HepG2 (cell line): Measurements from ENCODE around the gene PRKCB. TPM values are rescaled to one million over a fixed set of nuclear protein-coding genes. Genes with fewer than 3 reads are reported as not detected.

ENCODE experiments used
- ATAC-seq: fragments of 200-7000 bp; cut with Tn5 transposase; 3 replicates; pipeline ENCODE4 v1.9.1; 2020; ENCODE audit warnings: mild to moderate bottlenecking, moderate library complexity
- BruUV-seq: library from RNA; stranded (reverse); fragments of 400-500 nt; replicated peaks from 2 replicates; lab custom pipeline; 2021; lab: Mats Ljungman, UMichigan
- CTCF ChIA-PET: fragments of 300-600 bp; formaldehyde crosslinking; extraction: SDS; loops from one replicate; lab custom pipeline; 2021; ENCODE audit warnings: low total read pairs, inconsistent platforms, low intra/inter-chr PET ratio; lab: Yijun Ruan, JAX
- POLR2A ChIA-PET: fragments of 350-600 bp; sonication (Branson Sonifier 250); formaldehyde crosslinking; loops from one replicate; lab custom pipeline; 2020; ENCODE audit warnings: antibody characterized with exemption, inconsistent platforms; lab: Yijun Ruan, JAX
- DNase-seq: peaks from one replicate; pipeline ENCODE4 v3.0.0-alpha.2; 2015; ENCODE audit warnings: low spot score
- FAIRE-seq: peaks from 3 replicates; lab custom pipeline; 2011; peaks lifted over from hg19 to GRCh38; lab: Jason Lieb, UNC
- H2AFZ ChIP-seq: one replicate; pipeline ENCODE4 v1.6.1; 2011; ENCODE audit warnings: low read length, inconsistent platforms
- H3K27ac ChIP-seq: fragments of 300-600 bp; 3 replicates; pipeline ENCODE4 v1.8.0; 2011; ENCODE audit warnings: mixed run types, mild to moderate bottlenecking, mixed read lengths, low read length, inconsistent platforms; ENCODE audit not compliant: insufficient read depth; ENCODE audit errors: extremely low read length
- H3K27me3 ChIP-seq, 2 experiments: fragments of 200-600 bp in 1 of 2; 2 replicates in 1 of 2; 3 replicates in 1 of 2; pipeline versions ENCODE4 v1.6.0 to v1.8.0; 2011; ENCODE audit warnings: low read length in 2 of 2, mild to moderate bottlenecking in 2 of 2, moderate library complexity in 2 of 2, inconsistent platforms in 1 of 2; ENCODE audit not compliant: insufficient read depth in 2 of 2, control insufficient read depth in 1 of 2
- H3K36me3 ChIP-seq, 2 experiments: fragments of 200-600 bp in 1 of 2; replicated peaks in 1 of 2; 2 replicates in 1 of 2; 3 replicates in 1 of 2; pipeline versions ENCODE4 v1.5.1 to v1.8.0; 2011; ENCODE audit warnings: low read length in 2 of 2, inconsistent platforms in 1 of 2; ENCODE audit not compliant: insufficient read depth in 2 of 2, control insufficient read depth in 1 of 2
- H3K4me1 ChIP-seq: 2 replicates; pipeline ENCODE4 v1.5.1; 2012; ENCODE audit warnings: low read length, inconsistent platforms; ENCODE audit not compliant: insufficient read depth
- H3K4me2 ChIP-seq: 2 replicates; pipeline ENCODE4 v1.6.0; 2011; ENCODE audit warnings: low read depth, low read length, inconsistent platforms
- H3K4me3 ChIP-seq, 3 experiments: fragments of 200-600 bp in 1 of 3; sonication (generic), shearing (Covaris generic) in 1 of 3; replicated peaks in 1 of 3; 2 replicates each; pipeline ENCODE4 v1.5.1; 2011 to 2016; ENCODE audit warnings: low read length in 3 of 3, inconsistent platforms in 2 of 3, low read depth in 2 of 3, mild to moderate bottlenecking in 2 of 3, control low read depth in 1 of 3, mixed read lengths in 1 of 3; ENCODE audit not compliant: insufficient read depth in 1 of 3
- H3K79me2 ChIP-seq: one replicate; pipeline ENCODE4 v1.6.1; 2011; ENCODE audit warnings: low read length, inconsistent platforms; ENCODE audit not compliant: insufficient read depth
- H3K9ac ChIP-seq: 2 replicates; pipeline ENCODE4 v1.6.0; 2011; ENCODE audit warnings: mild to moderate bottlenecking, low read depth, low read length, inconsistent platforms; ENCODE audit not compliant: insufficient read depth
- H3K9me3 ChIP-seq: 2 replicates; pipeline ENCODE4 v1.5.1; 2012; ENCODE audit warnings: mild to moderate bottlenecking, low read length
- H4K20me1 ChIP-seq: 2 replicates; pipeline ENCODE4 v1.6.0; 2011; ENCODE audit warnings: inconsistent platforms, mild to moderate bottlenecking, low read length, moderate library complexity; ENCODE audit not compliant: insufficient read depth
- CC2D1A ChIP-seq: sonication (generic); formaldehyde crosslinking; IDR thresholded peaks from 2 replicates; pipeline ENCODE4 v1.8.1; 2023; ENCODE audit warnings: mild to moderate bottlenecking, missing genetic modification reagents
- CHD2 ChIP-seq: IDR thresholded peaks from 2 replicates; pipeline ENCODE4 v1.6.1; 2011; ENCODE audit warnings: low read depth, low read length, improper control_type of control experiment
- FIP1L1 ChIP-seq: fragments of 200-400 bp; formaldehyde crosslinking; IDR thresholded peaks from 2 replicates; pipeline ENCODE4 v1.6.1; 2018; ENCODE audit warnings: low read depth, mild to moderate bottlenecking, low read length, moderate library complexity, borderline replicate concordance; ENCODE audit not compliant: insufficient read depth
- MTF2 ChIP-seq: sonication (generic); formaldehyde crosslinking; IDR thresholded peaks from 2 replicates; pipeline ENCODE4 v1.5.0; 2020; ENCODE audit warnings: missing genetic modification reagents, borderline replicate concordance
- PHF21A ChIP-seq: sonication (generic); formaldehyde crosslinking; IDR thresholded peaks from 2 replicates; pipeline ENCODE4 v1.5.0; 2020; ENCODE audit warnings: mild to moderate bottlenecking, missing genetic modification reagents
- SRSF1 ChIP-seq: fragments of 200-400 bp; formaldehyde crosslinking; optimal IDR thresholded peaks from 2 replicates; pipeline ENCODE3; 2017; ENCODE audit warnings: mild to moderate bottlenecking, low read depth, low read length, moderate library complexity
- ZNF180 ChIP-seq: sonication (generic); formaldehyde crosslinking; IDR thresholded peaks from 2 replicates; pipeline ENCODE4 v1.4.0; 2020; ENCODE audit warnings: low read depth, missing genetic modification reagents, borderline replicate concordance
- ZNF292 ChIP-seq: sonication (generic); formaldehyde crosslinking; IDR thresholded peaks from 2 replicates; pipeline ENCODE4 v1.8.1; 2022; ENCODE audit warnings: mild to moderate bottlenecking, low read depth, missing genetic modification reagents, borderline replicate concordance
- ZSCAN22 ChIP-seq: sonication (generic); formaldehyde crosslinking; IDR thresholded peaks from 2 replicates; pipeline ENCODE4 v1.4.0; 2020; ENCODE audit warnings: mild to moderate bottlenecking, missing genetic modification reagents
- WGBS: methylation state at CpG from one replicate; pipeline ENCODE4 v1.1.6; 2017; ENCODE audit warnings: low lambda C conversion rate; 5-methylcytosine and 5-hydroxymethylcytosine counted together
- in situ Hi-C: cut with HindIII; loops from 2 replicates; pipeline ENCODE4 v1.10.0; 2017; ENCODE audit warnings: low pct_unique_long_range_greater_than_20kb; ENCODE audit not compliant: extremely low pct_ligation_motif_present
- intact Hi-C: fragments of 100-400 bp; cut with micrococcal nuclease; formaldehyde crosslinking; loops from one replicate; pipeline ENCODE4 v1.10.0; 2022; ENCODE audit not compliant: unreplicated experiment
- polyA plus RNA-seq, 8 experiments: library from polyadenylated mRNA; depleted of rRNA in 3 of 8; stranded (reverse) in 7 of 8; unstranded in 1 of 8; fragments of >200 nt; fragmentation: Illumina TruSeq in 4 of 8; extraction: Trizol in 4 of 8; gene quantifications; 2 replicates each; pipeline versions ENCODE4 v1.2.1 to v1.2.3, GENCODE V29; 2011 to 2016; ENCODE audit warnings: low read depth in 4 of 8, missing spikeins in 1 of 8, mixed read lengths in 1 of 8; ENCODE audit not compliant: insufficient read depth in 1 of 8
- total RNA-seq, 5 experiments: library from RNA; depleted of rRNA; stranded (reverse); fragments of >200 nt; fragmentation: Illumina TruSeq; extraction: Trizol; gene quantifications; 2 replicates each; pipeline ENCODE4 v1.2.3, GENCODE V29; 2016; ENCODE audit warnings: low read depth in 1 of 5
- TF ChIP-seq, protein P1 (sequence below): sonication (generic); formaldehyde crosslinking; IDR thresholded peaks from 2 replicates; pipeline ENCODE4 v1.5.0; 2020; ENCODE audit warnings: mild to moderate bottlenecking, missing genetic modification reagents, moderate library complexity

The PRKCB gene
- total and polyA plus RNA-seq, 2 of the 13 experiments (the other 11 are each of a cell fraction or from before 2014, with no cell fraction given), result 0.01 TPM; not detected in 1

- in situ Hi-C loops (no loop called here), intact Hi-C loops (no loop called here)
- Histone ChIP-seq H3K9me3 (no peaks in the 10 kb centered on the region), H3K27ac (no peak overlapping the region), H3K4me3 (no peak overlapping the region), H3K4me2 (no peak overlapping the region), H3K36me3 (no peaks in the 10 kb centered on the region), H4K20me1 (no peaks in the 10 kb centered on the region), H3K27me3 (0 out of 5 replicates have a peak, but pooled peaks cover 0 to 4% of the 10 kb centered on the region in 2 experiments), H2AFZ (no peak overlapping the region), H3K4me1 (no peaks in the 10 kb centered on the region), H3K79me2 (no peaks in the 10 kb centered on the region), H3K9ac (no peak overlapping the region)
- no peak for TF ChIP-seq ZSCAN22 (CRISPR knock-in tag)
- no peak for TF ChIP-seq ZNF180 (CRISPR knock-in tag)
- no peak for TF ChIP-seq SRSF1
- no peak for TF ChIP-seq CHD2
- TF ChIP-seq FIP1L1, result no peak
- no peak for TF ChIP-seq MTF2 (CRISPR knock-in tag)
- no peak for TF ChIP-seq ZNF292 (CRISPR knock-in tag)
- TF ChIP-seq PHF21A (CRISPR knock-in tag), result no peak
- no peak for TF ChIP-seq CC2D1A (CRISPR knock-in tag)
- TF ChIP-seq, protein P1, sequence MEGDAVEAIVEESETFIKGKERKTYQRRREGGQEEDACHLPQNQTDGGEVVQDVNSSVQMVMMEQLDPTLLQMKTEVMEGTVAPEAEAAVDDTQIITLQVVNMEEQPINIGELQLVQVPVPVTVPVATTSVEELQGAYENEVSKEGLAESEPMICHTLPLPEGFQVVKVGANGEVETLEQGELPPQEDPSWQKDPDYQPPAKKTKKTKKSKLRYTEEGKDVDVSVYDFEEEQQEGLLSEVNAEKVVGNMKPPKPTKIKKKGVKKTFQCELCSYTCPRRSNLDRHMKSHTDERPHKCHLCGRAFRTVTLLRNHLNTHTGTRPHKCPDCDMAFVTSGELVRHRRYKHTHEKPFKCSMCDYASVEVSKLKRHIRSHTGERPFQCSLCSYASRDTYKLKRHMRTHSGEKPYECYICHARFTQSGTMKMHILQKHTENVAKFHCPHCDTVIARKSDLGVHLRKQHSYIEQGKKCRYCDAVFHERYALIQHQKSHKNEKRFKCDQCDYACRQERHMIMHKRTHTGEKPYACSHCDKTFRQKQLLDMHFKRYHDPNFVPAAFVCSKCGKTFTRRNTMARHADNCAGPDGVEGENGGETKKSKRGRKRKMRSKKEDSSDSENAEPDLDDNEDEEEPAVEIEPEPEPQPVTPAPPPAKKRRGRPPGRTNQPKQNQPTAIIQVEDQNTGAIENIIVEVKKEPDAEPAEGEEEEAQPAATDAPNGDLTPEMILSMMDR (CRISPR knock-in tag), result no peak
- no peak for FAIRE-seq
- ChIA-PET CTCF (no interaction called here), POLR2A (no interaction called here)
- no TSS peak for BruUV-seq
- no peak for ATAC-seq
- 1% methylated on average over 3 of the region's 3 CpGs for WGBS
- DNase-seq, result no peak
These were observed 297.0 kb downstream of the PRKCB start for GRCh38 chr16:24132797-24133155.
